ENCODE results near the gene NHLH1. TPM values are rescaled to one million over a fixed set of nuclear protein-coding genes. Genes with fewer than 3 reads are reported as not detected.
"Not testable (repeated sequence)": the region's sequence is repeated elsewhere in the genome, so short reads cannot be mapped to it uniquely, and the experiment has no call there.

NHLH1 gene
- total RNA-seq, 2 experiments from 2014 or later: 0.08 TPM; not detected in 1

DNA sequence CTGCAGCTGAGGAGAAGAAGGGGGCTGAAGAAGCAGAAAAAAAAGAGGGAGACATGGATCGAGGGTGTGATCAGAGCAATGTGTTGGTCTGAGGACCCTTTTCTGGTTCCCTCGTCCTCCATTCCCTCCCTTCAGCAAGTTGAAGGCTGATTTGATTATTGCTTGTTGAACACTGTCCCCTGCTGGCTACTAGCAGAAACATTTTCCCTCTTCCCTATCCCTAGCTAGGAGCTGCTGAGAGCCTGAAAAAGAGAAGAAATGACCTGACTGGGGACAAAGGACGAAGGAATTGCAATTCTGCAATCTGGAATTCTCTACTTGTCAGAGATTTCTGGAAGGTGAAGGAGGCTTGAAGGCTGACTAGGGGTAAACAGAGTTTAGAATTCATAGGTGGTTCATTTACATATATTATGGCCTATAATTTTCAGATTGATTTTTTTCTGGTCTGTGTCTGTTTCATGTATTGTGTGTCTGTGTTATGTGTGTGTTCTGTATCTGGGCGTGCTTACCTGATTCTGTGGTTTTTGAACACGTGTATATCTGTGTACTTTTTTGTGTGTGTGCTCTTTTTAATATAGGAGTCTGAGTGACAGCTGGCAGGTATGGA, 9.8 kb downstream of the NHLH1 start:
- Mint-ChIP-seq H3K9me3 (no peaks in the 10 kb centered on the region), H3K4me1 (ENCODE audit: low read depth) (peaks cover 13% of the 10 kb centered on the region), H3K27me3 (no peaks in the 10 kb centered on the region), H3K27ac (no peak overlapping the region), H3K4me3 (no peak overlapping the region), H3K36me3 (ENCODE audit: low read depth) (no peaks in the 10 kb centered on the region)
- H3K4me3 ChIP-seq (ENCODE audit: low read length): no peak overlapping the region
- POLR2A ChIA-PET: interaction anchor here (0.7 to 1.5 kb wide), 6 partner anchors 13 to 278 kb away, joined by 3 to 5 read pairs (median 4); partner anchors contain the start of gene IGSF8
- H3K4me1 ChIP-seq (ENCODE audit: insufficient read depth, low read length): peaks cover 12% of the 10 kb centered on the region
- DNase-seq (peak in 4 of 14 experiments; percentile 37 to 74 (median 69)), ATAC-seq (ENCODE audit: poor library complexity) (peak; percentile 80)
- intact Hi-C loops (cut with DNase I, micrococcal nuclease): loop anchor here (1.0 to 10.0 kb wide), 6 partner anchors 183 to 582 kb away; no protein-coding TSS in a partner anchor
- H3K9me3 ChIP-seq (ENCODE audit: control insufficient read depth in 1 of 2, insufficient read depth in 1 of 2, low read length in 2 of 2): no peaks in the 10 kb centered on the region
- no peaks in the 10 kb centered on the region for H3K36me3 ChIP-seq (ENCODE audit: insufficient read depth, low read length)
- TF ChIP-seq CTCF (IDR thresholded peaks at IDR 0.05): peak; percentile 87
- H3K27me3 ChIP-seq (ENCODE audit: control insufficient read depth in 1 of 2, insufficient read depth in 2 of 2, low read length in 2 of 2): no peaks in the 10 kb centered on the region
- no peak overlapping the region for H3K27ac ChIP-seq (ENCODE audit: low read depth in 1 of 2, low read length in 2 of 2)
- CTCF ChIA-PET: interaction anchor here (1.0 to 2.6 kb wide), 5 partner anchors 14 to 275 kb away, joined by 3 to 8 read pairs (median 5); no protein-coding TSS in a partner anchor

- ChIA-PET POLR2A (interaction anchor here (1.0 to 1.5 kb wide), 4 partner anchors 9 to 229 kb away, joined by 3 to 5 read pairs (median 3); no protein-coding TSS in a partner anchor), CTCF (interaction anchor here (1.0 to 2.6 kb wide), 3 partner anchors 23 to 229 kb away, joined by 4 to 8 read pairs (median 7); no protein-coding TSS in a partner anchor)
- no peak for ATAC-seq (ENCODE audit: poor library complexity)
- TF ChIP-seq CTCF (IDR thresholded peaks at IDR 0.05): no peak
- Mint-ChIP-seq H3K4me3 (no peak overlapping the region), H3K4me1 (ENCODE audit: low read depth) (peaks cover 13% of the 10 kb centered on the region), H3K27ac (no peak overlapping the region), H3K9me3 (no peaks in the 10 kb centered on the region), H3K27me3 (no peaks in the 10 kb centered on the region), H3K36me3 (ENCODE audit: low read depth) (no peaks in the 10 kb centered on the region)
- no peaks in the 10 kb centered on the region for H3K36me3 ChIP-seq (ENCODE audit: insufficient read depth, low read length)
- H3K27me3 ChIP-seq (ENCODE audit: control insufficient read depth in 1 of 2, insufficient read depth in 2 of 2, low read length in 2 of 2): no peaks in the 10 kb centered on the region
- H3K4me3 ChIP-seq (ENCODE audit: low read length): no peak overlapping the region
- no peaks in the 10 kb centered on the region for H3K9me3 ChIP-seq (ENCODE audit: control insufficient read depth in 1 of 2, insufficient read depth in 1 of 2, low read length in 2 of 2)
- intact Hi-C loops (cut with DNase I, micrococcal nuclease): loop anchor here (2.0 to 10.0 kb wide), 5 partner anchors 185 to 583 kb away; no protein-coding TSS in a partner anchor
- H3K4me1 ChIP-seq (ENCODE audit: insufficient read depth, low read length): peaks cover 12% of the 10 kb centered on the region
- H3K27ac ChIP-seq (ENCODE audit: low read depth in 1 of 2, low read length in 2 of 2): no peak overlapping the region
- no peak for DNase-seq
Observed at GRCh38 chr1:160377585-160378206, 10.8 kb downstream of the NHLH1 start.

- H3K27ac ChIP-seq (ENCODE audit: low read depth in 1 of 2, low read length in 2 of 2); ATAC-seq (ENCODE audit: poor library complexity); H3K27me3 ChIP-seq (ENCODE audit: control insufficient read depth in 1 of 2, insufficient read depth in 2 of 2, low read length in 2 of 2); H3K9me3 ChIP-seq (ENCODE audit: control insufficient read depth in 1 of 2, insufficient read depth in 1 of 2, low read length in 2 of 2); H3K4me3 ChIP-seq (ENCODE audit: low read length); CTCF ChIA-PET; intact Hi-C loops (cut with DNase I, micrococcal nuclease); H3K9me3 Mint-ChIP-seq; H3K36me3 ChIP-seq (ENCODE audit: insufficient read depth, low read length); H3K4me1 ChIP-seq (ENCODE audit: insufficient read depth, low read length); H3K27ac Mint-ChIP-seq; H3K4me1 Mint-ChIP-seq (ENCODE audit: low read depth); H3K36me3 Mint-ChIP-seq (ENCODE audit: low read depth); H3K27me3 Mint-ChIP-seq; DNase-seq; H3K4me3 Mint-ChIP-seq: not testable (repeated sequence)
- POLR2A ChIA-PET: interaction anchor here (0.7 kb wide), 1 partner anchor 12 kb away, joined by 3 read pairs; no protein-coding TSS in a partner anchor
Observed at GRCh38 chr1:160384812-160385211, 17.9 kb downstream of the NHLH1 start.

DNA sequence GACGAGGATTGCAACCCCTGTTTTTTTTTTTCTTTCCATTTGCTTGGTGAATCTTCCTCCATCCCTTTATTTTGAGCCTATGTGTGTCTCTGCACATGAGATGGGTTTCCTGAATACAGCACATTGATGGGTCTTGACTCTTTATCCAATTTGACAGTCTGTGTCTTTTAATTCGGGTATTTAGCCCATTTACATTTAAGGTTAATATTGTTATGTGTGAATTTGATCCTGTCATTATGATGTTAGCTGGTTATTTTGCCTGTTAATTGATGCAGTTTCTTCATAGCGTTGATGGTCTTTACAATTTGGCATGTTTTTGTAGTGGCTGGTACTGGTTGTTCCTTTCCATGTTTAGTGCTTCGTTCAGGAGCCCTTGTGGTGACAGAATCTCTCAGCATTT, 21.5 kb downstream of the NHLH1 start:
- H3K4me3 Mint-ChIP-seq; H3K9me3 Mint-ChIP-seq; intact Hi-C loops (cut with DNase I, micrococcal nuclease); H3K36me3 Mint-ChIP-seq (ENCODE audit: low read depth); H3K9me3 ChIP-seq (ENCODE audit: control insufficient read depth in 1 of 2, insufficient read depth in 1 of 2, low read length in 2 of 2); ATAC-seq (ENCODE audit: poor library complexity); DNase-seq; POLR2A ChIA-PET; H3K27ac Mint-ChIP-seq; H3K27me3 Mint-ChIP-seq; H3K4me1 ChIP-seq (ENCODE audit: insufficient read depth, low read length); H3K27me3 ChIP-seq (ENCODE audit: control insufficient read depth in 1 of 2, insufficient read depth in 2 of 2, low read length in 2 of 2); H3K4me3 ChIP-seq (ENCODE audit: low read length); H3K27ac ChIP-seq (ENCODE audit: low read depth in 1 of 2, low read length in 2 of 2); H3K4me1 Mint-ChIP-seq (ENCODE audit: low read depth); H3K36me3 ChIP-seq (ENCODE audit: insufficient read depth, low read length): not testable (repeated sequence)
- CTCF ChIA-PET: interaction anchor here (0.6 kb wide), 1 partner anchor 73 kb away, joined by 3 read pairs; no protein-coding TSS in a partner anchor

Data from CD4-positive, alpha-beta T cell (primary cell).